ENCODE data around the gene PKHD1. TPM values are rescaled to one million over a fixed set of nuclear protein-coding genes. Genes with fewer than 3 reads are reported as not detected.

Gene PKHD1
- total RNA-seq, 4 donors from 2014 or later: 0.16 to 0.60 (median 0.32) TPM

GRCh38 chr6:51675020-51675921 lies 412.1 kb downstream of the PKHD1 start:
- in situ Hi-C loops (cut with MboI; ENCODE audit: low pct_ligation_motif_present in 1 of 4, low pct_unique_long_range_greater_than_20kb in 1 of 4, low sequenced_read_pairs in 3 of 4) (no loop called here), intact Hi-C loops (cut with DNase I; ENCODE audit: low total_unique reads) (no loop called here)
- peaks cover 0 to 9% (median 0%) of the 10 kb centered on the region in 4 donors for H3K4me1 ChIP-seq
- WGBS, 2 donors (ENCODE audit: low coverage in 1 of 2): 62 to 75% methylated on average over 5 to 9 of the region's 9 CpGs
- no peak overlapping the region for H3K27ac ChIP-seq
- no peaks in the 10 kb centered on the region for H3K27me3 ChIP-seq
- no peak for TF ChIP-seq POLR2A (IDR thresholded peaks at IDR 0.05)
- TF ChIP-seq EP300 (IDR thresholded peaks at IDR 0.05; ENCODE audit: low read depth): no peak
- no peak for TF ChIP-seq POLR2AphosphoS5 (IDR thresholded peaks at IDR 0.05)
- no peak for TF ChIP-seq CTCF (IDR thresholded peaks at IDR 0.05)
- no peaks in the 10 kb centered on the region for H3K36me3 ChIP-seq
- no peak for DNase-seq
- H3K9me3 ChIP-seq: no peaks in the 10 kb centered on the region
- no peak overlapping the region for H3K4me3 ChIP-seq

- Histone ChIP-seq H3K27me3 (no peaks in the 10 kb centered on the region), H3K9me3 (no peaks in the 10 kb centered on the region), H3K36me3 (no peaks in the 10 kb centered on the region), H3K27ac (no peak overlapping the region), H3K4me3 (no peak overlapping the region), H3K4me1 (no peaks in the 10 kb centered on the region)
- in situ Hi-C loops (cut with MboI; ENCODE audit: low pct_ligation_motif_present in 1 of 4, low pct_unique_long_range_greater_than_20kb in 1 of 4, low sequenced_read_pairs in 3 of 4): no loop called here
- TF ChIP-seq POLR2A (IDR thresholded peaks at IDR 0.05): no peak
- TF ChIP-seq EP300 (IDR thresholded peaks at IDR 0.05; ENCODE audit: low read depth): no peak
- TF ChIP-seq POLR2AphosphoS5 (IDR thresholded peaks at IDR 0.05): no peak
- TF ChIP-seq CTCF (IDR thresholded peaks at IDR 0.05): no peak
- intact Hi-C loops (cut with DNase I; ENCODE audit: low total_unique reads): no loop called here
- DNase-seq: no peak
These were observed 423.9 kb downstream of the PKHD1 start for GRCh38 chr6:51663525-51663924.

GRCh38 chr6:51660767-51661166 lies 426.6 kb downstream of the PKHD1 start:
- Histone ChIP-seq H3K27me3 (no peaks in the 10 kb centered on the region), H3K9me3 (no peaks in the 10 kb centered on the region), H3K36me3 (no peaks in the 10 kb centered on the region), H3K4me3 (no peak overlapping the region), H3K4me1 (no peaks in the 10 kb centered on the region), H3K27ac (no peak overlapping the region)
- intact Hi-C loops (cut with DNase I; ENCODE audit: low total_unique reads) (no loop called here), in situ Hi-C loops (cut with MboI; ENCODE audit: low pct_ligation_motif_present in 1 of 4, low pct_unique_long_range_greater_than_20kb in 1 of 4, low sequenced_read_pairs in 3 of 4) (no loop called here)
- WGBS, 2 donors (ENCODE audit: low coverage in 1 of 2): 73 to 75% methylated on average over 2 to 3 of the region's 3 CpGs
- TF ChIP-seq POLR2AphosphoS5 (IDR thresholded peaks at IDR 0.05) (no peak), POLR2A (IDR thresholded peaks at IDR 0.05) (no peak), CTCF (IDR thresholded peaks at IDR 0.05) (no peak), EP300 (IDR thresholded peaks at IDR 0.05; ENCODE audit: low read depth) (no peak)
- DNase-seq: no peak

GRCh38 chr6:51657491-51657890 lies 429.9 kb downstream of the PKHD1 start:
- no peaks in the 10 kb centered on the region for H3K27me3 ChIP-seq
- TF ChIP-seq EP300 (IDR thresholded peaks at IDR 0.05; ENCODE audit: low read depth) (no peak), CTCF (IDR thresholded peaks at IDR 0.05) (no peak), POLR2A (IDR thresholded peaks at IDR 0.05) (no peak), POLR2AphosphoS5 (IDR thresholded peaks at IDR 0.05) (no peak)
- no peak for DNase-seq
- H3K36me3 ChIP-seq: no peaks in the 10 kb centered on the region
- no peaks in the 10 kb centered on the region for H3K4me1 ChIP-seq
- no peaks in the 10 kb centered on the region for H3K9me3 ChIP-seq
- WGBS, 2 donors (ENCODE audit: low coverage in 1 of 2): 80 to 87% methylated on average over 3 of the region's 3 CpGs
- intact Hi-C loops (cut with DNase I; ENCODE audit: low total_unique reads): no loop called here
- no peak overlapping the region for H3K27ac ChIP-seq
- H3K4me3 ChIP-seq: no peak overlapping the region
- in situ Hi-C loops (cut with MboI; ENCODE audit: low pct_ligation_motif_present in 1 of 4, low pct_unique_long_range_greater_than_20kb in 1 of 4, low sequenced_read_pairs in 3 of 4): no loop called here
